WI38 (cell line): Measurements from ENCODE around the gene LCLAT1.

Experiments used
- H3K4me3 ChIP-seq: 2 replicates; pipeline ENCODE4 v1.5.1; 2011; ENCODE audit warnings: low read depth, mild to moderate bottlenecking, control low read depth, low read length
- CTCF ChIP-seq: IDR thresholded peaks from 2 replicates; pipeline ENCODE4 v1.5.1; 2012; ENCODE audit warnings: low read depth, mild to moderate bottlenecking, control low read depth, low read length

The LCLAT1 gene

DNA sequence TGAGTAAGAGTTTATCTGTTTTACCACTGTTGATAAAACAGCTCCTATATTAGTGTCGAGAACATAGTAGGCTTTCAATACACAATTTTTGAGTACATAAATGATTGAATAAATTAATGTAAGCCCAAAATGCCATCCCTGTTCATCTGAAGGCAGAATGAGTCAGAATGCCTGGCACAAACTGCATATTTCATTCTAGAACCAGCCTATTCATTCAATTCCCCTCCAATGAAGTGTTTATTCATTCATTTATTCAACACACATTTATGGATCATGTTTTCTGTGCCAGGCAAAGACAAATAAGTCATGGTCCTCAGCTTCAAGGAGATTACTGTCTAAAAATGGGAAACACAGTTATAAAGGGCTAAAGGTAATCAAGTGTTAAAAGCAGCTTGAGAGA, 22.8 kb upstream of the LCLAT1 start:
- H3K4me3 ChIP-seq: no peak overlapping the region
- TF ChIP-seq CTCF: no peak

- TF ChIP-seq CTCF: no peak
- H3K4me3 ChIP-seq: no peak overlapping the region
Measured at GRCh38 chr2:30425326-30425725, 21.7 kb upstream of the LCLAT1 start.

DNA sequence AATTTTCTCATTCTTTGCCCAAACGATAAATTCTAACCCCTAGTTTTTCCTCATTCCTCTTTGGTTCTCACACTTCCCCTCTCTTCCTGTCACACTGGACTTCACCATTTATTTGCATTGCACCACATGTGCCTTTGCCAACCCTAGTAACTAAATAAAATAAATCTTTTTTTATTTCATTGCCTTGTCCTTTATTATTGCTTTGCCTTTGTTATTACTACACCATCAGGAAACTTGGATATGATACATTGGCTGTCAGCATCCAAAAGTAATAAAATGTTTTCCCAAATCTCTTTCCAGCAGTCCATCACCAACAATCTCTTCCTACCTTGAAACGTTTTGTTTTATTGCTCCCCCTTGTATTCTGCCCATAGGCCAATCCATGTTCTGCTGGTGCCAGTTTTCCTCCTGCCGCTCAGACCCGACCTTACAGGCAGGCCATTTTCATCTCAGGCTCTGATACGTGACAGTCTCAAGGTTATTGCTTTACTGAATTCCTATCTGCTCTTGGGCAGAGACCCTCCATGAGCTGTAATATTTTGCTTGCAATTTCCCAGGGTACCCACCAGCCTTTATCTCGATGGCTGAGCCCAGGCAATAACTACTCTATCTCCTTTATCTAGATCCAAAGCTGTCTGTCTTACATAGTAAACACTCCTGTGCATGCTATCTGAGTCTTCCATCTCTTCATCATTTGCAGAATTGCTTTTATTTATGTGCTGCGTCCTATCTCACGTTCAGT, 19.3 kb upstream of the LCLAT1 start:
- no peak overlapping the region for H3K4me3 ChIP-seq
- TF ChIP-seq CTCF: no peak

- no peak overlapping the region for H3K4me3 ChIP-seq
- no peak for TF ChIP-seq CTCF
Measured at GRCh38 chr2:30428348-30428662, 18.7 kb upstream of the LCLAT1 start.

- H3K4me3 ChIP-seq: no peak overlapping the region
- TF ChIP-seq CTCF: no peak
Measured at GRCh38 chr2:30428827-30429461, 18.1 kb upstream of the LCLAT1 start.

- no peak for TF ChIP-seq CTCF
- H3K4me3 ChIP-seq: no peak overlapping the region
Measured at GRCh38 chr2:30433541-30434299, 13.3 kb upstream of the LCLAT1 start.

DNA sequence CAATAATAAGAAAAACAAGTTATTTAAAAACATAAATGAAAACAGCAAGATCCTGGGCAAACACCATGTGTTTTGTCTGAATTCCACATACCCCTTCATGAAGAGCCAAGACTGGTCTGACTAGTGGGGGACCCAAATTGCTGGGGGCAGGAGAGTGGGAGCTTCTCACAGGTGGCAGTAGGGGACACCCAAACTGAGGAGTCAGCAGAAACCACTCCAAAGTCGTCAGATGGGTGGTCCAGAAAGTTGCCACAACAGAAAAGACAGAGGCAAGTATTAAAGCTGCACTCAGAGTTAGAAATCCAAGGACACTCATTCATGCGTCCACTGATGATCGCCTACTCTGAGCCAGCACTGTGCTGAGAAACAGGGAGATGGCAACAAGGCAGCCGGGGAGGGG, 12.3 kb upstream of the LCLAT1 start:
- H3K4me3 ChIP-seq: no peak overlapping the region
- no peak for TF ChIP-seq CTCF
